H9 (cell line): ENCODE measurements around the gene ANKMY1. TPM values are rescaled to one million over a fixed set of nuclear protein-coding genes. Genes with fewer than 3 reads are reported as not detected.
"Not testable (repeated sequence)": the region's sequence is repeated elsewhere in the genome, so short reads cannot be mapped to it uniquely, and the experiment has no call there.

Experiments
- DNase-seq: peaks from one replicate; pipeline ENCODE4 v3.0.0-alpha.2; 2017
- H2AFZ ChIP-seq: one replicate; pipeline ENCODE4 v1.6.1; 2013; ENCODE audit warnings: mild to moderate bottlenecking, low read length, control low read depth, moderate library complexity
- H2AK5ac ChIP-seq: 2 replicates; pipeline ENCODE4 v1.6.1; 2013; ENCODE audit warnings: low read length, control low read depth, mixed read lengths; ENCODE audit not compliant: insufficient read length
- H2BK120ac ChIP-seq: one replicate; pipeline ENCODE4 v1.6.1; 2013; ENCODE audit warnings: low read depth, mild to moderate bottlenecking, low read length, control low read depth, inconsistent platforms; ENCODE audit not compliant: poor library complexity, severe bottlenecking
- H2BK12ac ChIP-seq: 2 replicates; pipeline ENCODE4 v1.6.1; 2013; ENCODE audit warnings: low read length, control low read depth, mixed read lengths, low read depth; ENCODE audit not compliant: insufficient read length
- H2BK15ac ChIP-seq: 2 replicates; pipeline ENCODE4 v1.6.1; 2013; ENCODE audit warnings: low read depth, low read length, control low read depth
- H2BK20ac ChIP-seq: one replicate; pipeline ENCODE4 v1.6.1; 2013; ENCODE audit warnings: low read depth, mild to moderate bottlenecking, low read length, control low read depth, inconsistent platforms; ENCODE audit not compliant: poor library complexity, severe bottlenecking
- H2BK5ac ChIP-seq: 2 replicates; pipeline ENCODE4 v1.6.1; 2013; ENCODE audit warnings: low read length, control low read depth, mixed read lengths; ENCODE audit not compliant: insufficient read length
- H3K14ac ChIP-seq: 2 replicates; pipeline ENCODE4 v1.6.1; 2013; ENCODE audit warnings: low read length, control low read depth; ENCODE audit not compliant: insufficient read depth
- H3K18ac ChIP-seq: 2 replicates; pipeline ENCODE4 v1.6.1; 2013; ENCODE audit warnings: low read depth, mild to moderate bottlenecking, mixed read lengths, low read length, control low read depth; ENCODE audit not compliant: insufficient read length
- H3K23ac ChIP-seq: 2 replicates; pipeline ENCODE4 v1.6.1; 2013; ENCODE audit warnings: low read length, control low read depth, mixed read lengths, low read depth; ENCODE audit not compliant: insufficient read length
- H3K23me2 ChIP-seq: 2 replicates; pipeline ENCODE4 v1.6.1; 2013; ENCODE audit warnings: low read depth, mild to moderate bottlenecking, mixed read lengths, low read length, control low read depth; ENCODE audit not compliant: insufficient read length, poor library complexity, severe bottlenecking
- H3K27ac ChIP-seq: 2 replicates; pipeline ENCODE4 v1.5.1; 2013; ENCODE audit warnings: low read length, control low read depth, mixed read lengths, low read depth; ENCODE audit not compliant: insufficient read length
- H3K27me3 ChIP-seq: 2 replicates; pipeline ENCODE4 v1.6.1; 2013; ENCODE audit warnings: low read length, control low read depth, inconsistent platforms; ENCODE audit not compliant: insufficient read depth
- H3K4ac ChIP-seq: 2 replicates; pipeline ENCODE4 v1.6.1; 2013; ENCODE audit warnings: low read depth, mild to moderate bottlenecking, control low read depth, inconsistent platforms, low read length, moderate library complexity
- H3K4me1 ChIP-seq: 2 replicates; pipeline ENCODE4 v1.6.1; 2013; ENCODE audit warnings: low read length, control low read depth, inconsistent platforms; ENCODE audit not compliant: insufficient read depth
- H3K4me2 ChIP-seq: 2 replicates; pipeline ENCODE4 v1.6.1; 2013; ENCODE audit warnings: low read length, control low read depth, mixed read lengths; ENCODE audit not compliant: insufficient read length, insufficient read depth
- H3K56ac ChIP-seq: 2 replicates; pipeline ENCODE4 v1.6.1; 2013; ENCODE audit warnings: low read depth, mild to moderate bottlenecking, mixed read lengths, low read length, control low read depth; ENCODE audit not compliant: insufficient read length
- H3K79me1 ChIP-seq: 2 replicates; pipeline ENCODE4 v1.6.1; 2013; ENCODE audit warnings: low read depth, mild to moderate bottlenecking, moderate library complexity, low read length, control low read depth, inconsistent platforms; ENCODE audit not compliant: insufficient read depth, poor library complexity, severe bottlenecking
- H3K79me2 ChIP-seq: 2 replicates; pipeline ENCODE4 v1.6.1; 2013; ENCODE audit warnings: low read length, control low read depth, inconsistent platforms; ENCODE audit not compliant: insufficient read depth
- H3K9ac ChIP-seq: 2 replicates; pipeline ENCODE4 v1.6.1; 2013; ENCODE audit warnings: low read length, control low read depth, mixed read lengths; ENCODE audit not compliant: insufficient read length; ENCODE audit errors: extremely low read depth
- H3K9me3 ChIP-seq: one replicate; pipeline ENCODE4 v1.6.1; 2013; ENCODE audit warnings: low read depth, low read length, inconsistent platforms; ENCODE audit not compliant: control insufficient read depth
- H3T11ph ChIP-seq: one replicate; pipeline ENCODE4 v1.6.1; 2013; ENCODE audit warnings: mild to moderate bottlenecking, low read length, control low read depth, inconsistent platforms
- H4K20me1 ChIP-seq: one replicate; pipeline ENCODE4 v1.6.1; 2013; ENCODE audit not compliant: control insufficient read depth, insufficient read length, insufficient read depth
- H4K5ac ChIP-seq: 2 replicates; pipeline ENCODE4 v1.6.1; 2013; ENCODE audit warnings: low read depth, mild to moderate bottlenecking, mixed read lengths, low read length, control low read depth; ENCODE audit not compliant: insufficient read length
- H4K8ac ChIP-seq: replicated peaks from 2 replicates; pipeline ENCODE4 v1.6.1; 2013; ENCODE audit warnings: low read length, control low read depth, mixed read lengths, low read depth; ENCODE audit not compliant: insufficient read length
- H4K91ac ChIP-seq: 2 replicates; pipeline ENCODE4 v1.6.1; 2013; ENCODE audit warnings: low read depth, mild to moderate bottlenecking, moderate library complexity, mixed read lengths, low read length, control low read depth; ENCODE audit not compliant: insufficient read length
- H3K27ac Mint-ChIP-seq, 3 experiments: 2 replicates in 2 of 3; 3 replicates in 1 of 3; pipeline ENCODE4 v1.8.0; 2020 to 2021; ENCODE audit warnings: mixed read lengths in 3 of 3, mild to moderate bottlenecking in 1 of 3, moderate library complexity in 1 of 3
- H3K27me3 Mint-ChIP-seq: 2 replicates; pipeline ENCODE4 v1.8.0; 2021; ENCODE audit warnings: low read depth, mild to moderate bottlenecking, moderate library complexity, mixed read lengths
- H3K36me3 Mint-ChIP-seq, 3 experiments: 2 replicates in 2 of 3; 3 replicates in 1 of 3; pipeline ENCODE4 v1.8.0; 2020 to 2021; ENCODE audit warnings: low read depth in 3 of 3, mixed read lengths in 3 of 3; ENCODE audit not compliant: insufficient read depth in 1 of 3
- H3K4me1 Mint-ChIP-seq, 2 experiments: 2 replicates each; pipeline ENCODE4 v1.8.0; 2020; ENCODE audit warnings: mixed read lengths in 2 of 2
- H3K4me3 Mint-ChIP-seq, 2 experiments: 2 replicates in 1 of 2; 3 replicates in 1 of 2; pipeline ENCODE4 v1.8.0; 2020 to 2021; ENCODE audit warnings: mild to moderate bottlenecking in 2 of 2, mixed read lengths in 2 of 2, moderate library complexity in 1 of 2
- H3K9me3 Mint-ChIP-seq, 2 experiments: 2 replicates in 1 of 2; 3 replicates in 1 of 2; pipeline ENCODE4 v1.8.0; 2020; ENCODE audit warnings: mild to moderate bottlenecking in 2 of 2, mixed read lengths in 2 of 2, moderate library complexity in 1 of 2
- CTCF ChIP-seq: fragments of 200-600 bp; sonication (generic); conservative IDR thresholded peaks from 3 replicates; pipeline ENCODE4 v1.8.0; 2021; ENCODE audit warnings: antibody characterized with exemption, mild to moderate bottlenecking
- WGBS: extraction: QIAGEN DNeasy Blood & Tissue Kit; methylation state at CpG from one replicate; pipeline ENCODE4 v1.1.7; 2013; ENCODE audit warnings: missing lambda C conversion rate, low lambda C conversion rate, mixed read lengths; ENCODE audit not compliant: insufficient read length; ENCODE audit errors: extremely low coverage; 5-methylcytosine and 5-hydroxymethylcytosine counted together
- total RNA-seq: library from RNA; stranded (reverse); gene quantifications from 2 replicates; pipeline ENCODE4 v1.2.1, GENCODE V29; 2021

The ANKMY1 gene
- total RNA-seq, 1 experiment from 2014 or later: 13.7 TPM

- not testable (repeated sequence) for H3K27ac ChIP-seq, H2AK5ac ChIP-seq, H3K27ac Mint-ChIP-seq, H2BK15ac ChIP-seq, H4K91ac ChIP-seq, H2BK5ac ChIP-seq, H3K56ac ChIP-seq, H3K23me2 ChIP-seq, H4K8ac ChIP-seq, H3K27me3 ChIP-seq, H3T11ph ChIP-seq, H3K4ac ChIP-seq, H2AFZ ChIP-seq, H3K4me1 ChIP-seq, H2BK12ac ChIP-seq, H3K18ac ChIP-seq, H3K23ac ChIP-seq, H3K4me1 Mint-ChIP-seq, H3K9me3 ChIP-seq, H4K5ac ChIP-seq, H4K20me1 ChIP-seq, H3K79me1 ChIP-seq, H3K9ac ChIP-seq, H3K14ac ChIP-seq, H2BK120ac ChIP-seq, H3K4me3 Mint-ChIP-seq, H3K4me2 ChIP-seq, H2BK20ac ChIP-seq, H3K79me2 ChIP-seq
- Mint-ChIP-seq H3K9me3 (peaks cover 47 to 54% of the 10 kb centered on the region in 2 experiments), H3K36me3 (peaks cover 0 to 25% (median 23%) of the 10 kb centered on the region in 3 experiments; a peak in 5 of 7 replicates), H3K27me3 (peaks cover 22% of the 10 kb centered on the region)
- peak; percentile 32 for DNase-seq
- no CpG with 5 or more reads among the region's 11 CpGs for WGBS
- TF ChIP-seq CTCF: peak; percentile 67
Measured at GRCh38 chr2:240494942-240495341, 62.8 kb downstream of the ANKMY1 start.
